Inflammatory macrophage (primary cell): ENCODE measurements around the gene STX4.

Experiments
- DNase-seq, 2 donors: peaks; one replicate each; pipeline ENCODE4 v3.0.0-alpha.2; 2020 to 2022

The STX4 gene

DNA sequence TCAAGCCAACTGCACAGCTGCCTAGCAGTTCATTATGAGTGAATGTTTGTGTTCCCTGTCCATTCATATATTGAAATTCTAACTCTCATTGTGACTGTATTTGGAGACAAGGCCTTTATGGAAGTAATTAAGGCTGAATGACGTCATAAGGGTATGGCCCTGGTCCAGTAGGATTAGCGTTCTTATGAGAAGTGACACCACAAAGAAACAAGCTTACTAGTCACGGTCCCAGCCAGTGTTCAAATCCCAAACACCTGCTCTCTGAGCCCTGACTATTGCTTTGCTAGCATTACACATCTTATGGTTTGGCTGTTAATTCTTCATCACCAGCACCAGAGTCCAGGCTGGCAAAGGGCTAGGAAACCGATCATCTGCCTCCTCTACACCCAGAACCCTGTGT lies 38.5 kb downstream of the STX4 start:
- peak in 1 of 2 donors; percentile 37 for DNase-seq

DNA sequence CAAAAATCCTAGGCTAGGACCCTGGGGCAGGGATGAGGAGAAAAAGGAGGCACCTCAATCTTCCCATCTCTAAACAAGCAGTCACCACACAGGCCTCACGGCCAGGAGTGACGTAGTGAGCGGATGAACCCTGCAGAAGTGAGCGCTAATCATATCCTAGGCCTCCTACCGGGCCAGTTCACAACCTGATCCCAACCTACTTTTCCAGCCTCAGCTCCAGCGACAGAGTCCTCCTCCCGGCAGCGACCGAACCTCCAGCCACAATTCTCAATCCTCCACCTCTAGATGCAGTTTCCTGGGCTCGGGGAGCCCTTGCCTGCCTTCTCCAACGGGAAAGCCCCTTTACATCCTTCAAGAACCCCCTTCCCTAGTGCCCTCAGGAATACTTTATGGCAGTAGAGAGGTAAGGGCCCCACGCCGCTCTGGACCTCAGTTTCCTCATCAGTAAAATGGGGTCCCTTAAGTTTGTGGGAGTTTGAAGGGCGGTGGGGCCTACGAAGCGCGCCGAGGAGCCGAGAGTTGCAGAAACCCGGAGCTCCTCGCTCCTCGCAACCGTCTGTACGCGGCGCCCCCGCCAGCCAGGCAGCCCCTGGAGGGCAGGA lies 39.3 kb downstream of the STX4 start:
- peak in 1 of 2 donors; percentile 40 for DNase-seq

DNA sequence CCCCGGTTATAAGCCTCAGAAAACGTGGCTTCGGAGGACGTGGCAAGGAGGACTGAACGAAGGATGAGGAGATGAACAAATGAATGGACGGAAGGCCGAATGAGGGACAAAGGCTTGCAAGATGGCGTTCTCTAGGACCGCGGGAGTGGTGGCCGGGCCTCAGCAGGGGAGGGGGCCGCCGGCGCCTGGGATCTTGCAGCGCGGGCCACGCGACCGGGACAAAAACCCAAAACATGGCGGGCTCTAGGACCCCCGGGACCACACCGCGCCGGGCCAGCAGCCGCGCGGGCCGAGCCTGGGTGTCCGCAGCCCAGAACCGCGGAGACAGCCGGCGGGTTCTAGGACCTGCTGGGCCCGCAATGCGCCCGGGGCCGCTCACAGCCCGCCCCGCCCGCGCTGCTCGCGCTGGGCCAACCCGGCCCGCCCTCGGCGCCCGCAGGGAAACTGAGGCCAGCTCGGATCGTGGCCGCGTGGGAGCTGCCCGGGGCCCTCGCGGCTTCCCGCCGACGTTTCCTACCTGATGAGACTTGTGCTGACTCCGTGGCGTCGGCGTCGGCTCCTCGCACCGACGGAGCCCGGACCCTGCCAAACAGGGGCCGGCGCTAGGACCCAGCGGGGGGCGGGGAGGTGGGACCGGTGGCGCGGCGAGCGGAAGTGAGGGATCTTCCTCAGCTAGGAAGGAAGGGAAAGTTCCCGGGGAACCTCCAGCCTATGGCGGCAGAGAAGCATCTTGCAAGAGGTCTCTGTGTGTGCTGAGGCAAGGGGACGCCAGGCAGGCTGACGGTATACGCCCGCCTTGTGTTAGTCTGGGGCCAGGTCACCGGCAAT lies 40.0 kb downstream of the STX4 start:
- DNase-seq = peak; percentile 88 to 93

DNA sequence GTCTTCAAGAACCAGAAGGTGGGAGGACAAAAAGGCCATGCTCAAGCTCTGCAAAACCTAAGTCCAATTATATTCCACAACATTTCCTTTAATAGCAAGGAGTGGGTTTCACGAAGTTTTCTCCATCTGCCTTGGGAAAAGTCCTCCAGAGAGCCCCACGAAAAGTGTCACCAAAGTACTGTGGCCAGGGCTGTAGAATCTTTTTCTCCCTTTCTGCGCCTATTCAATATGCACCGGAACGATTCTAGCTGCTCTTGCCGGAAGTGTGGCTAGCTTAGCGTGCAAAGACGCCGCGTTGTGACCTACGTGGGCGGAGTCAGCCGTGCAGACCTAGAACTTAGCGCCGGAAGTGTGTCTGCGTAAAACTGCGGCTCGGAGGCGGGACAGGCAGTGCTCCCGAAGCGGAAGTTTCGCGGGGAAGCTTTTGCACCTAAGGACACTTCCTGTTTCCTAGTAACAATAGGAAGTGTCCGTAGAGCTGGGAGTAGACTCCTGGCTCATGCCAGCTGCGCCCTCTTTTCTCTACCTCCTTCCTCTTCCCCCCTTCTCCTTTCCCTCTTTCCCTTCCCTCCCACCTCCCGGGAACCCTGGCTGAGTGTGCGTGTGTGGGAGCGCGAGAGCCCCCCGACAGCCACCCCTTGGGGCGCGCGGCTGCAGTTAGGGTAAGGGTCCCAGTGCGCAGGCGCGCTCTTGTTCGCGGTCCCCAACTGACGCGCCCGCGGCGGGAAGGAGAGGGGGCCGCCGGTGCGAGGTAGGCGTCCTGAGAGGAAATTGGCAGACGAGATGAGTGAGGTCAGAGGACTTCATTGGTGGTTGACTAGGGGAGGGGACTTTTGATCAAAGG lies 40.8 kb downstream of the STX4 start, which contains the start of the genes ZNF646 and ZNF668:
TSS of gene ZNF646 (plus strand) at position 453 of the 844 bp plus-strand sequence. CDS start 1,903 bp downstream, outside the sequence.
TSS of gene ZNF668 (minus strand) at position 271 of the 844 bp plus-strand sequence. CDS start 9,781 bp downstream, outside the sequence.
- DNase-seq = peak; percentile 100

DNA sequence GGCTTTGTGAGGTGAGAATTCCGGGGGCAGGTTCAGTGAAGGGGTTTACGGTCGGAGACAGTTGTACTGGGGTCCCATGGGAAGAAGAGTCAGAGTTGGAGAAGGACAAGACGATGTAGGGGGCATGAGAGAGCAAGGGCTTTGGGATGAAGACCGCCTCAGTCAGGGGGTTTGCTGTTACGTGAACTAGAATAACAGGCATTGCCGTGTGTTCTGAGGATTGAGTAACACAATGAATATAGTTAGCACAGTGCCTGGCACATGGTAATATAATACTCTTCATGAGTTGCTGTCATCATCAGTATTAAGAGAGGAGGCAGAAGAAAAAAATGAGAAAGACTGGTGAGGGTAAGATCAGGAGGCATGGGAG lies 41.4 kb downstream of the STX4 start:
- DNase-seq = no peak

DNA sequence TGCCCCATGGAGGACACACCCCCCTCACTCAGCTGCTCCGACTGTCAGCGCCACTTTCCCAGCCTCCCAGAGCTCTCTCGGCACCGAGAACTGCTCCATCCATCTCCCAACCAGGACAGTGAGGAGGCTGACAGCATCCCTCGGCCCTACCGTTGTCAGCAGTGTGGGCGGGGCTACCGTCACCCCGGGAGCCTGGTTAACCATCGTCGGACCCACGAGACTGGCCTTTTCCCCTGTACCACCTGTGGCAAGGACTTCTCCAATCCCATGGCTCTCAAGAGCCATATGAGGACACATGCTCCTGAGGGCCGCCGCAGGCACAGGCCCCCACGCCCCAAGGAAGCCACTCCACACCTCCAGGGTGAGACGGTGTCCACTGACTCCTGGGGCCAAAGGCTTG lies 43.0 kb downstream of the STX4 start:
- DNase-seq = no peak

DNA sequence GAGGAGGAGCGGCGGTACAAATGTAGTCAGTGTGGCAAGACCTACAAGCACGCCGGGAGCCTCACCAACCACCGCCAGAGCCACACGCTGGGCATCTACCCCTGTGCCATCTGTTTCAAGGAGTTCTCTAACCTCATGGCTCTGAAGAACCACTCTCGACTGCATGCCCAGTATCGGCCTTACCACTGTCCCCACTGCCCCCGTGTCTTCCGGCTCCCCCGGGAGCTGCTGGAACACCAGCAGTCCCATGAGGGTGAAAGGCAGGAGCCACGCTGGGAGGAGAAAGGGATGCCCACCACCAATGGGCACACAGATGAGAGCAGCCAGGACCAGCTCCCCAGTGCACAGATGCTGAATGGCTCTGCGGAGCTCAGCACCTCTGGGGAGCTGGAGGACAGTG lies 43.7 kb downstream of the STX4 start:
- DNase-seq = no peak

DNA sequence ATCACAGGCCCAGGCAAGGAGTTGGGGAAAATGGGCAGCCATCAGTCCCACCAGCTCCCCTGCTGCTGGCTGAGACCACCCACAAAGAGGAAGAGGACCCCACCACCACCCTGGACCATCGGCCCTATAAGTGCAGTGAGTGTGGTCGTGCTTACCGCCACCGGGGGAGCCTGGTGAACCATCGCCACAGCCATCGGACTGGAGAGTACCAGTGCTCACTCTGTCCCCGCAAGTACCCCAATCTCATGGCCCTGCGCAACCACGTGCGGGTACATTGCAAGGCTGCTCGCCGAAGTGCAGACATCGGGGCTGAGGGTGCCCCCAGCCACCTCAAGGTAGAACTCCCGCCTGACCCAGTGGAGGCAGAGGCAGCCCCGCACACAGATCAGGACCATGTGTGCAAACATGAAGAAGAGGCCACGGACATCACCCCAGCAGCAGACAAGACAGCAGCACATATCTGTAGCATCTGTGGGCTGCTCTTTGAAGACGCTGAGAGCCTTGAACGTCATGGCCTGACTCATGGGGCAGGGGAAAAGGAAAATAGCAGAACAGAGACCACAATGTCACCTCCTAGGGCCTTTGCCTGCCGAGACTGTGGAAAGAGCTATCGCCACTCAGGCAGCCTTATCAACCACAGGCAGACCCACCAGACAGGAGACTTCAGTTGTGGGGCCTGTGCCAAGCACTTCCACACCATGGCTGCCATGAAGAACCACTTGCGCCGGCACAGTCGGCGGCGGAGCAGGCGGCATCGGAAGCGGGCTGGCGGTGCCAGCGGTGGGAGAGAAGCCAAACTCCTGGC lies 44.4 kb downstream of the STX4 start:
- DNase-seq = no peak

DNA sequence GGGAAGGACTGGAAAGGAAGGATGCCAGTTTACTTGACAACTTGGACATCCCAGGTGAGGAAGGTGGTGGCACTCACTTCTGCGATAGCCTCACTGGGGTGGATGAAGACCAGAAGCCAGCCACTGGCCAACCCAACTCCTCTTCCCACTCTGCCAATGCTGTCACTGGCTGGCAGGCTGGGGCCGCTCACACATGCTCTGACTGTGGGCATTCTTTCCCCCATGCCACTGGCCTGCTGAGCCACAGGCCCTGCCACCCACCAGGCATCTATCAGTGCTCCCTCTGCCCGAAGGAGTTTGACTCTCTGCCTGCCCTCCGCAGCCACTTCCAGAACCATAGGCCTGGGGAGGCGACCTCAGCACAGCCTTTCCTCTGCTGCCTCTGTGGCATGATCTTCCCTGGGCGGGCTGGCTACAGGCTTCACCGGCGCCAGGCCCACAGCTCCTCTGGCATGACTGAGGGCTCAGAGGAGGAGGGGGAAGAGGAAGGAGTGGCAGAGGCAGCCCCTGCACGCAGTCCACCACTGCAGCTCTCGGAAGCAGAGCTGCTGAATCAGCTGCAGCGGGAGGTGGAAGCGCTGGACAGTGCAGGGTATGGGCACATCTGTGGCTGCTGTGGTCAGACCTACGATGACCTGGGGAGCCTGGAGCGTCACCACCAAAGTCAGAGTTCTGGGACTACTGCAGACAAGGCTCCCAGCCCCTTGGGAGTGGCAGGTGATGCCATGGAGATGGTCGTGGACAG lies 45.4 kb downstream of the STX4 start:
- DNase-seq = no peak

DNA sequence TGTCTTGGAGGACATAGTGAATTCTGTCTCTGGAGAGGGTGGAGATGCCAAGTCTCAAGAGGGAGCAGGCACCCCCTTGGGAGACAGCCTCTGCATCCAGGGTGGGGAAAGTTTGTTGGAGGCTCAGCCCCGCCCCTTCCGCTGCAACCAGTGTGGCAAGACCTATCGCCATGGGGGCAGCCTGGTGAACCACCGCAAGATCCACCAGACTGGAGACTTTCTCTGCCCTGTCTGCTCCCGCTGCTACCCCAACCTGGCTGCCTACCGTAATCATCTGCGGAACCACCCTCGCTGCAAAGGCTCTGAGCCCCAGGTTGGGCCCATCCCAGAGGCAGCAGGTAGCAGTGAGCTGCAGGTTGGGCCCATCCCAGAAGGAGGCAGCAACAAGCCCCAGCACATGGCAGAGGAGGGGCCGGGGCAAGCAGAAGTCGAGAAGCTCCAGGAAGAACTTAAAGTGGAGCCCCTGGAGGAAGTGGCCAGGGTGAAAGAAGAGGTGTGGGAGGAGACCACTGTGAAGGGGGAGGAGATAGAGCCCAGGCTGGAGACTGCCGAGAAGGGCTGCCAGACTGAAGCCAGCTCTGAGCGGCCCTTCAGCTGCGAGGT lies 46.1 kb downstream of the STX4 start:
- peak; percentile 44 to 68 for DNase-seq

DNA sequence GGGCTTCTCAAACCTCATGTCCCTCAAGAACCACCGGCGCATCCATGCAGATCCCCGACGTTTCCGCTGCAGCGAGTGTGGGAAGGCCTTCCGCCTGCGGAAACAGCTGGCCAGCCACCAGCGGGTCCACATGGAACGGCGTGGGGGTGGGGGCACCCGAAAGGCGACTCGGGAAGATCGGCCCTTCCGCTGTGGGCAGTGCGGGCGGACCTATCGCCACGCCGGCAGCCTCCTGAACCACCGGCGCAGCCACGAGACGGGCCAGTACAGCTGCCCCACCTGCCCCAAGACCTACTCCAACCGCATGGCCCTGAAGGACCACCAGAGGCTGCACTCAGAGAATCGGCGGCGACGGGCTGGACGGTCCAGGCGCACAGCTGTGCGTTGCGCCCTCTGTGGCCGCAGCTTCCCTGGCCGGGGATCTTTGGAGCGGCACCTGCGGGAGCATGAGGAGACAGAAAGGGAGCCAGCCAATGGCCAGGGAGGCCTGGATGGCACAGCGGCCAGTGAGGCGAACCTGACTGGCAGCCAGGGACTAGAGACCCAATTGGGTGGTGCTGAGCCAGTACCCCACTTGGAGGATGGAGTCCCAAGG lies 46.8 kb downstream of the STX4 start:
- DNase-seq = no peak

DNA sequence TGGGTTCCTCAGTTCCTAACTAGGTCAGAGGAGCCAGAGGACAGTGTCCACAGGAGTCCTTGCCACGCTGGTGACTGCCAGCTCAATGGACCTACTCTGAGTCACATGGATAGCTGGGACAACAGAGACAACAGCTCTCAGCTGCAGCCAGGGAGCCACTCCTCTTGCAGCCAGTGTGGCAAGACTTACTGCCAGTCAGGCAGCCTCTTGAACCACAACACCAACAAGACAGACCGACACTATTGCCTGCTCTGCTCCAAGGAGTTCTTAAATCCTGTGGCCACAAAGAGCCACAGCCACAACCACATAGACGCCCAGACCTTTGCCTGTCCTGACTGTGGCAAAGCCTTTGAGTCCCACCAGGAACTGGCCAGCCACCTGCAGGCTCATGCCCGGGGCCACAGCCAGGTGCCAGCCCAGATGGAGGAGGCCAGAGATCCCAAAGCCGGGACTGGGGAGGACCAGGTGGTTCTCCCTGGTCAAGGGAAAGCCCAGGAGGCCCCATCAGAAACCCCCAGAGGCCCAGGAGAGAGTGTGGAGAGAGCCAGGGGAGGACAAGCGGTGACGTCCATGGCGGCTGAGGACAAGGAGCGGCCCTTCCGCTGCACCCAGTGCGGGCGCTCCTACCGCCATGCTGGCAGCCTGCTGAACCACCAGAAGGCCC lies 47.5 kb downstream of the STX4 start:
- no peak for DNase-seq

DNA sequence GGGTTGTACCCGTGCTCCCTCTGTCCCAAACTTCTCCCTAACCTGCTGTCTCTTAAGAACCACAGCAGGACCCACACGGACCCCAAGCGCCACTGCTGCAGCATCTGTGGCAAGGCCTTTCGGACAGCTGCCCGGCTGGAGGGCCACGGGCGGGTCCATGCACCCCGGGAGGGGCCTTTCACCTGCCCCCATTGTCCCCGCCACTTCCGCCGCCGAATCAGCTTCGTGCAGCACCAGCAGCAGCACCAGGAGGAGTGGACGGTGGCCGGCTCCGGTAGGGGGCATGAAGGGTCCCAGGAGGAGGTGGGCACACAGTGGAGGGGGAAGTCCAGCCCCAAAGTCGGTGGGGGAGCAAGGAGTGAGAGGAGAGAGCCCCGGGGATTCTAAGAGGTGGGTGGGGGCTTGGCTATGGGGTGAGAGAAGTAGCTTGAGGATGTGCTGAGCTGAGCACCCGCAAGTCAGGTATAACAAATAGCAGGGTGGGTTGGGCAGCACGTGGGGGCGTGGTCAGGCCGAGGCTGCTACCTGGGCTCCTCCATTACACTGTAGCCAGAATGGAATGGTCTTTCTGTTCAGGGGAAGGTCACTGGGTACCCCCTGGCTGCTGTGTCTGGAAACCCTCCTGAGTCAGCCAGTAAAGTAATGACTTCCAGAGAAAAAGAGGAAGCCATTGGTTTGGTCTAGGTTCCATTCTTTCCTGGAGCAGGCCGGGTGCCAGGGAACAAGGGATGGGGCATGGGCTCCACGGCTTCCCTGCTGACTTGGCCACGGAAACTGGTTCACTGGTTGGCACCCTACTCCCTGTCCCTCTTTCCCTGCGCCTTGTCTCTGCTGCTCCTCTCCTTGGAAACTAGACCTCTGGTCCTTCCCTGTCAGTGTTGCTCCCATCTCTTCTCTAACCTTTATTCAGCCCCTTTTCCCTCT lies 48.3 kb downstream of the STX4 start:
- DNase-seq = peak; percentile 4

DNA sequence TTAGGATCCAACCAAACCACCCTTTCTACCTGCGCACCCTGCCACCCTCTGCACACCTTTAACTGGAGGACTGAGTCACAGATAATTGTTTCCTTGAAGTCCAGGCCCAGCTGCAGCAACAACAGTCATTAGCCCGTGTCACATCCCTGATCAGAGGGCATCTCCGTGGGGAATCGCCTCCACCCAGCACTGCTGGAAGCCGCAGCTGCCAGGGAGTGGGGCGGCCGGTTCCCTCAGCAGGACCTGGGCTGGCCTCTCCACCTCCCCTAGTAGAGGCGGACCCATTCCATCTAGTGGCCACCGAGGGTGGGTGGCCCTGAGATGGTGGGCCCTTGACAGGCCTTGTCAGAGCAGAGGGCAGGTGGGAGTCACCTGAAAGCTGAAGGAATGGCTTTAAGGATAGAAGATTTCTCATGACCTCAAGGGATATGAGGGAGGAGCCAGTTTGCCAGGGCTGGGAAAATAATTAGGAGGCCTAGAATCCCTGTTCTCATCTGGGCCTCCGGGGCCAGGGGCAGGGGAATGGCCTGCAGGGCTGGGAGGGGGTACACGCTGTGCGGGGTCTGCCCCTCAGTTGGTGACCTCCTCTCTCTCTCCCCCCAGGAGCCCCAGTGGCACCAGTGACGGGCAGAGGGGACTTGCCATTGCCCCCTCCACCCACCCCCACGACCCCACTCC lies 49.1 kb downstream of the STX4 start:
- DNase-seq = no peak

DNA sequence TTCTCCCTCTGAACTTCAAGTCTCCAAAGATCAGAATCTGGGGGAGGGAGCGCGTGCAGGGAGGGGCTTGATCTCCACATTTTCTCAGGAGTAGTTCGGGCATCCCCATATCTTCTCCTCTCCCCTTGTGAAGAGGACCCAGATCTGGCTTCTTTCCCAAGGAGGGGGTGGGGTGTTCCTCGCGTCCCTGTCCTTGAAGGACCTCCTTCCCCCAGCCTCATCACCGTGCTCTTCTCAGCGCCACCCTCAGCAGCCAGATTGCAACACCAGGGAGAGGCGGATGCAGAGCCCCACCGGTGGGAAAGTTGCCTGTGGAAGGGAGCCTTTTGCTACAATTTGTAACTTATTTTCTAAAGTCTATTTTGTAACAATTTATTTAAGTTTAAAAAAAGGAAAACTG lies 49.7 kb downstream of the STX4 start:
- no peak for DNase-seq

DNA sequence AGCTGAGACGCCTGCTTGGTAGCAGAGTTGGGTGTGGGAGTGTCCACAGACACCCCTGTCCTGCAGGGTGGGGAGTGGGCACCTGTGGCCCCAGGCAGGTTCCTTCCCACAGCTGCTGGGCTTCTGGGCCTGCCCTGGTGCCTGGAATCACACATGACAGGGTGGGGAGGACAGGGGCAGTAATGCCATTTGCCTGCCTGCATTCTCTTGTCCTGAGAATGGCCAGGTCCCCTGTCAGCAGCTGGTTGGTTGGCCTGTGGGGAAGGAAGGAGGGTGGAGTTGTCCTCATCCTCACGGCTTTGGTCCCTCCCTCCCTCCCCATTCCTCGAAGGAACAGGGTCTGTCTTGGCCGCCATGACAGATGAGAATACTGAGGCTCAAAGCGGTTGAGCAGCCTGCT lies 50.2 kb downstream of the STX4 start:
- no peak for DNase-seq

DNA sequence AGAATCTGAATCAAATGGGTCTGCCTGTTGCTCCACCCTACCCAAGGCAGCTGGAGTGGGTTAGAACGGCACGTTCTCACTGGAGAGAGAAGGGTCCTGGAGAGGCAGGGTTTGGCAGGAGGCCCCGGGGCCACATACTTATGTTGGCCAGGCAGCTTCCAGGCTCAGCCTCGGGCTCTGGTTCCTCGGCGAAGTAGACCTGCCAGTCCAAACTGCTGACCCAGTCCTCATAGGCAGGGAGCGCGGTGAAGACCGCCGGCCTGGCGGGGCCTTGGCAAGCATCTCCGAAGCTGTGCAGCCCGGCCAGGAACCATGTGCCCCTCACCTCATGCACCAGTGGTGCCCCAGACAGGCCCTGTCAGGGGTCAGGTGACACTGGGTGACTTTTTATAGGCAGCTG lies 50.6 kb downstream of the STX4 start:
- DNase-seq = no peak

DNA sequence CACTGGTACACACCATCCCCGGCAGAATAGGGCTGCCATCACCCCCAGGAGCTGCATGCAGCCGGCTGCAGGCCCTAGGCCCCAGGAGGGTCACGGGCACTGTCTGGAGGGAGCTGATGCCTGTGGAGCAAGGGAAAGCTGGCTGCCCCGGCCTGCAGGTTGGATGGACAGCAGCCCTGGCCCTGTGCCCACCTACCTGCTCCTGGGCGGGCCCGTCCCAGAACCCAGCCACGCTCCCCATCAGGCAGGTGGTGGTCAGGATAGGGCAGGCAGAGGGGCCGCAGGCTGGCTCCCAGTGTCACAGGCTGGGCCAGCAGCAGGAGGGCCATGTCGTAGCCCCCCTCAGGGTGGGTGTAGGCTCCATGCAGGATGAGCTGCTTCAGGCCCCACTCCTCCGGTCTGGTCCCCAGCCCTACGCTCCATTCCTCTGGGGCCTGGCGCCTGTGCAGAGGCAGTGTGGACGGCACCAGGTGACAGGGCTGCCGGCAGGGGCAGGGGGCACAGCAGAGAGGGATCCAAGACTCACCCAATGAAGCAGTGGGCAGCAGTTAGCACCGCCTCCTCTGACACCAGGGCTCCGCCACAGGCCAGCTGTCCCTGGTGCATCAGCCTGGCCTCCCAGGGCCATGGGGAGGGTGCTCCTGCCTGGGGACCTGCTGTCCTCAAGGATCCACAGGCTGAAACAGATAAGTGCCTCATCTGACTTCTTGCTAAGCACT lies 51.4 kb downstream of the STX4 start:
- no peak for DNase-seq
